Hepatocyte (in vitro differentiated cells): ENCODE measurements around the gene IFT122. TPM values are rescaled to one million over a fixed set of nuclear protein-coding genes. Genes with fewer than 3 reads are reported as not detected.

Experiments
- DNase-seq: peaks from one replicate; pipeline ENCODE4 v3.0.0-alpha.2; 2016; ENCODE audit warnings: low spot score
- H2AFZ ChIP-seq: fragments of 200-600 bp; sonication (generic); 2 replicates; pipeline ENCODE4 v1.6.0; 2016; ENCODE audit warnings: antibody characterized with exemption, mild to moderate bottlenecking
- H3K27ac ChIP-seq: fragments of 200-600 bp; sonication (generic); 2 replicates; pipeline ENCODE4 v1.5.1; 2016; ENCODE audit warnings: mild to moderate bottlenecking
- H3K27me3 ChIP-seq: fragments of 200-600 bp; sonication (generic); 2 replicates; pipeline ENCODE4 v1.6.1; 2016
- H3K36me3 ChIP-seq: fragments of 200-600 bp; sonication (generic); replicated peaks from 2 replicates; pipeline ENCODE4 v1.5.1; 2016; ENCODE audit warnings: low read depth; ENCODE audit not compliant: insufficient read depth
- H3K4me1 ChIP-seq: fragments of 200-600 bp; sonication (generic); 2 replicates; pipeline ENCODE4 v1.5.1; 2016; ENCODE audit warnings: mild to moderate bottlenecking, moderate library complexity; ENCODE audit not compliant: insufficient read depth
- H3K4me2 ChIP-seq: fragments of 200-600 bp; sonication (generic); 2 replicates; pipeline ENCODE4 v1.6.0; 2016
- H3K4me3 ChIP-seq: fragments of 200-600 bp; sonication (generic); 2 replicates; pipeline ENCODE4 v1.5.1; 2016; ENCODE audit warnings: mild to moderate bottlenecking
- H3K79me2 ChIP-seq: fragments of 200-600 bp; sonication (generic); 2 replicates; pipeline ENCODE4 v1.6.0; 2017; ENCODE audit warnings: mild to moderate bottlenecking
- H3K9me2 ChIP-seq: fragments of 200-600 bp; sonication (generic); replicated peaks from 2 replicates; pipeline ENCODE4 v1.6.0; 2017; ENCODE audit warnings: mild to moderate bottlenecking; ENCODE audit not compliant: insufficient read depth
- H3K9me3 ChIP-seq: fragments of 200-600 bp; sonication (generic); 2 replicates; pipeline ENCODE4 v1.5.1; 2016; ENCODE audit warnings: low read depth, mild to moderate bottlenecking
- H4K20me1 ChIP-seq: fragments of 200-600 bp; sonication (generic); 2 replicates; pipeline ENCODE4 v1.6.0; 2016; ENCODE audit warnings: mild to moderate bottlenecking; ENCODE audit not compliant: insufficient read depth, poor library complexity, severe bottlenecking
- CTCF ChIP-seq: fragments of 200-600 bp; sonication (generic); IDR thresholded peaks from 2 replicates; pipeline ENCODE4 v1.5.1; 2016; ENCODE audit warnings: antibody characterized with exemption, mild to moderate bottlenecking; ENCODE audit not compliant: poor library complexity
- EZH2 ChIP-seq: fragments of 200-600 bp; sonication (generic); IDR thresholded peaks from 2 replicates; pipeline ENCODE4 v1.6.1; 2016; ENCODE audit warnings: antibody characterized with exemption, mild to moderate bottlenecking, borderline replicate concordance
- EZH2phosphoT487 ChIP-seq: fragments of 200-600 bp; sonication (generic); IDR thresholded peaks from one replicate; pipeline ENCODE4 v1.6.1; 2018; ENCODE audit warnings: antibody characterized with exemption, mild to moderate bottlenecking, low read depth, moderate library complexity; ENCODE audit not compliant: unreplicated experiment, severe bottlenecking
- WGBS: methylation state at CpG from one replicate; pipeline ENCODE4 v1.1.6; 2016; ENCODE audit warnings: low lambda C conversion rate; ENCODE audit errors: missing lambda C conversion rate; 5-methylcytosine and 5-hydroxymethylcytosine counted together
- polyA plus RNA-seq: library from polyadenylated mRNA; unstranded; fragments of >200 nt; fragmentation: Nextera tagmentation; extraction: Ambion mirVana; gene quantifications from 2 replicates; pipeline ENCODE4 v1.2.1, GENCODE V29; 2016
- total RNA-seq: library from RNA; depleted of rRNA; stranded (reverse); fragments of >200 nt; gene quantifications from 2 replicates; pipeline ENCODE4 v1.2.3, GENCODE V29; 2014

IFT122 gene
- total and polyA plus RNA-seq, 2 experiments from 2014 or later, result 11.4 to 14.6 TPM

- no peak overlapping the region for H3K4me3 ChIP-seq
- H3K27me3 ChIP-seq, result no peaks in the 10 kb centered on the region
- DNase-seq, result no peak
- no peaks in the 10 kb centered on the region for H3K9me3 ChIP-seq
- H3K4me1 ChIP-seq, result peaks cover 17% of the 10 kb centered on the region
- H3K27ac ChIP-seq, result no peak overlapping the region
- no peaks in the 10 kb centered on the region for H3K9me2 ChIP-seq
- TF ChIP-seq EZH2phosphoT487 (no peak), CTCF (no peak), EZH2 (no peak)
- H4K20me1 ChIP-seq, result no peaks in the 10 kb centered on the region
- no peak overlapping the region for H3K4me2 ChIP-seq
- no peak overlapping the region for H2AFZ ChIP-seq
- H3K36me3 ChIP-seq, result no peaks in the 10 kb centered on the region
- 87% methylated on average over 12 of the region's 12 CpGs for WGBS
- no peaks in the 10 kb centered on the region for H3K79me2 ChIP-seq
These were observed 89.6 kb downstream of the IFT122 start for GRCh38 chr3:129529436-129530210.

GRCh38 chr3:129530251-129530791 is 90.3 kb downstream of the IFT122 start:
- H3K27ac ChIP-seq, result no peak overlapping the region
- H3K79me2 ChIP-seq, result no peaks in the 10 kb centered on the region
- no peaks in the 10 kb centered on the region for H4K20me1 ChIP-seq
- no peak overlapping the region for H3K4me2 ChIP-seq
- peaks cover 17% of the 10 kb centered on the region for H3K4me1 ChIP-seq
- no peaks in the 10 kb centered on the region for H3K27me3 ChIP-seq
- H3K36me3 ChIP-seq, result no peaks in the 10 kb centered on the region
- no peak overlapping the region for H2AFZ ChIP-seq
- TF ChIP-seq CTCF (no peak), EZH2phosphoT487 (no peak), EZH2 (no peak)
- H3K4me3 ChIP-seq, result no peak overlapping the region
- H3K9me2 ChIP-seq, result no peaks in the 10 kb centered on the region
- no peaks in the 10 kb centered on the region for H3K9me3 ChIP-seq
- WGBS, result 14% methylated on average over 6 of the region's 6 CpGs
- DNase-seq, result no peak

- no peak overlapping the region for H3K4me2 ChIP-seq
These were observed 90.8 kb downstream of the IFT122 start for GRCh38 chr3:129530821-129531220.

GRCh38 chr3:129531699-129532098 is 91.7 kb downstream of the IFT122 start:
- Histone ChIP-seq H3K4me1 (peaks cover 17% of the 10 kb centered on the region), H2AFZ (no peak overlapping the region), H3K27me3 (no peaks in the 10 kb centered on the region), H3K9me2 (no peaks in the 10 kb centered on the region), H3K9me3 (no peaks in the 10 kb centered on the region), H3K4me2 (no peak overlapping the region), H3K27ac (no peak overlapping the region), H3K4me3 (no peak overlapping the region), H4K20me1 (no peaks in the 10 kb centered on the region), H3K79me2 (no peaks in the 10 kb centered on the region), H3K36me3 (no peaks in the 10 kb centered on the region)
- TF ChIP-seq CTCF (no peak), EZH2phosphoT487 (no peak), EZH2 (no peak)
- WGBS, result 95% methylated on average over 11 of the region's 11 CpGs
- no peak for DNase-seq

More at GRCh38 chr3:129530821-129531220, 90.8 kb downstream of the IFT122 start:
- no peaks in the 10 kb centered on the region for H3K36me3 ChIP-seq
- no peak overlapping the region for H3K4me3 ChIP-seq
- 98% methylated on average over 13 of the region's 13 CpGs for WGBS
- DNase-seq, result no peak
- H3K27ac ChIP-seq, result no peak overlapping the region
- no peak for TF ChIP-seq EZH2
- no peak for TF ChIP-seq EZH2phosphoT487
- H4K20me1 ChIP-seq, result no peaks in the 10 kb centered on the region
- no peaks in the 10 kb centered on the region for H3K9me2 ChIP-seq
- H3K9me3 ChIP-seq, result no peaks in the 10 kb centered on the region
- peaks cover 17% of the 10 kb centered on the region for H3K4me1 ChIP-seq
- H2AFZ ChIP-seq, result no peak overlapping the region
- no peaks in the 10 kb centered on the region for H3K79me2 ChIP-seq
- no peaks in the 10 kb centered on the region for H3K27me3 ChIP-seq
